Adrenal gland (tissue), 5 donors: ENCODE results near the gene CRB3.
A peak's percentile ranks its signal among the peaks of the same experiment; 100 is the strongest.

Experiments used
- CTCF ChIP-seq, 6 experiments: fragments of 450-650 bp in 4 of 6; fragments of 200-600 bp in 2 of 6; sonication (generic) in 1 of 6; IDR thresholded peaks; 1 replicate in 5 of 6; 2 replicates in 1 of 6; pipeline versions ENCODE4 v1.5.1 to v1.8.0; 2016 to 2021; ENCODE audit warnings: antibody characterized with exemption in 6 of 6, mild to moderate bottlenecking in 2 of 6, moderate library complexity in 1 of 6
- POLR2A ChIP-seq, 2 donors: fragments of 450-650 bp; IDR thresholded peaks; one replicate each; pipeline ENCODE4 v1.6.1; 2017; ENCODE audit warnings: antibody characterized with exemption in 2 of 2, mild to moderate bottlenecking in 2 of 2, moderate library complexity in 1 of 2
- donor health status: DM: no; HTN: no; CAD: no.

- TF ChIP-seq POLR2A (IDR thresholded peaks at IDR 0.05) (no peak), CTCF (IDR thresholded peaks at IDR 0.05) (peak in 1 of 6 experiments; percentile 10)
Measured at GRCh38 chr19:6458695-6459261, 5.3 kb upstream of the CRB3 start.
